AML-193 (cell line): ENCODE results near the gene TMEM238L.
"Not testable (repeated sequence)": the region's sequence is repeated elsewhere in the genome, so short reads cannot be mapped to it uniquely, and the experiment has no call there.

Source experiments
- DNase-seq, 2 experiments: peaks; one replicate each; lab custom pipeline; 2025; lab: John Stamatoyannopoulos, UW

TMEM238L gene, protein sequence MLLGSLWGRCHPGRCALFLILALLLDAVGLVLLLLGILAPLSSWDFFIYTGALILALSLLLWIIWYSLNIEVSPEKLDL

DNA sequence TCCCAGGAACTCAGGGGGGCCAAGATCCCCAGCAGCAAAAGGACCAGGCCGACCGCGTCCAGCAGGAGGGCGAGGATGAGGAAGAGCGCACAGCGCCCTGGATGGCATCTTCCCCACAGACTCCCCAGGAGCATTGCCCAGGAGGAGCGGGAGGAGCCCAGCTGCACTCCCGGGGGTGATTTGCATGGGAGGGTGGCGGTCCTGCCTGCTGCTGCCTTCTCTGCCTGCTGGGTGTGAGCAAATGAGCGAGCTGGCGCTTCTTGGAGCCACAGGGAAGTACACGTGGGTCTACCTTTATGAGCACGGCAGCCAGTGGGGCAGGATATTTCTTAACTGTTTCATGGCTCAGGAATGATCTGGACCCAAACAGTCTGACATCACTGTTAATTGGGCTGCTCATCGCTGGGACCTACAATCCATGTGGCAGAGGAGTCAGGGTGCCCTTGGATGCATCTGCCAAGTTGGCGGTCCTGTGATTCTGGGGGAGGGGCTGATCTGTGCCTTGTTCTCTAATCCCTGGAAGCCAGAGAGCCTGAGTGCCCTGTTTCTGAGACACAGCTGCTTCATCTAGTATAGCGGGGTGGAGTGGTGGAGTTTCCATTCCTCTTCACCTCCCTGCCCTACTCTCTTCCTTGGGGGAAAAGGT is at the start of gene TMEM238L:
Gene TMEM238L, minus strand, starts transcription at position 270 of the 646 bp plus-strand sequence. Its CDS starts 136 bp downstream, at position 134.
- DNase-seq = no peak

GRCh38 chr17:10846636-10847035 is 42.7 kb upstream of the TMEM238L start:
- not testable (repeated sequence) for DNase-seq

GRCh38 chr17:10845388-10845751 is 41.5 kb upstream of the TMEM238L start:
- no peak for DNase-seq

DNA sequence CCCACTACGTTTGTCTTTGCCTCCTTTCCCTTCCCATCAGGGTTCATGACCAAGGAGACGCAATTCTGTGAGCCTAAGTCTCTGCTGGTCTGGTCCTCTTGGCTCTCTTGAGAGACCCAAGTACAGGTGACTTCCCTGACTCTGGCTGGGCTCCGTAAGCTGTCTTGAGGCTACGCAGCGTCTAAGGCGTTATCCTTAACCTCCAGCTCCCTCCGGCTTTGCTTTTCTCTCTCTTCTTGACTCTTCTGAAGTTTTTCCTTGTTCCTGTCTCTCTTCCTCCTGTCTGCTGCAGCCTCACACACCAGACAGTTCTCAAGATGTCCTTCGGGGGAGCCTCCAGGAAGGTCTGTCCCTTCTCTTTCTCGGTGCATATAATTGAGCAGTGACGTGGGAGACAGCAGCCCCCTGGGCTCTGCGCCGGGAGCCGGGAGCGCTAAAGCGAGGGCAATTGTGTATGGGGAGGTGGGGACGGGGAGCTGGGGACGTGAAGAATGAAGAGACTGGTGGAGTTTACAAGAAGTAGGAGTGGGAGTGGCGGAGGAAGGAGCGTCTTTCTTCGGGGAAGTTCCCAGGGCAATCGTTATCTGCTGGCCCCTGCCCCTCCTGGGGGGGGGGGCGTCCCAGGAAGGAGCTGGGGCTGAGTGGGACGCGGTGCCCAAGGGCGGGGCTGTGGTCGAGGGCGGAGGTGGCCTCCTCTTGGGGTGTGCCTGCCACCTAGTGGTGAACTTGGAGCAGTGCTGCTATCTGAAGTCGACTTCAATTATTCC is 40.9 kb upstream of the TMEM238L start:
- DNase-seq = peak; percentile 12 to 13

- DNase-seq = no peak
Observed at GRCh38 chr17:10843811-10844210, 39.9 kb upstream of the TMEM238L start.

GRCh38 chr17:10842658-10843057 is 38.8 kb upstream of the TMEM238L start:
- DNase-seq = no peak

- no peak for DNase-seq
Observed at GRCh38 chr17:10838682-10839081, 34.8 kb upstream of the TMEM238L start.

GRCh38 chr17:10837921-10838320 is 34.0 kb upstream of the TMEM238L start, which contains the start of gene PIRT:
Gene PIRT, minus strand, starts transcription at chr17:10838087. Its CDS starts 12,442 bp downstream, at chr17:10825645.
- DNase-seq = no peak

DNA sequence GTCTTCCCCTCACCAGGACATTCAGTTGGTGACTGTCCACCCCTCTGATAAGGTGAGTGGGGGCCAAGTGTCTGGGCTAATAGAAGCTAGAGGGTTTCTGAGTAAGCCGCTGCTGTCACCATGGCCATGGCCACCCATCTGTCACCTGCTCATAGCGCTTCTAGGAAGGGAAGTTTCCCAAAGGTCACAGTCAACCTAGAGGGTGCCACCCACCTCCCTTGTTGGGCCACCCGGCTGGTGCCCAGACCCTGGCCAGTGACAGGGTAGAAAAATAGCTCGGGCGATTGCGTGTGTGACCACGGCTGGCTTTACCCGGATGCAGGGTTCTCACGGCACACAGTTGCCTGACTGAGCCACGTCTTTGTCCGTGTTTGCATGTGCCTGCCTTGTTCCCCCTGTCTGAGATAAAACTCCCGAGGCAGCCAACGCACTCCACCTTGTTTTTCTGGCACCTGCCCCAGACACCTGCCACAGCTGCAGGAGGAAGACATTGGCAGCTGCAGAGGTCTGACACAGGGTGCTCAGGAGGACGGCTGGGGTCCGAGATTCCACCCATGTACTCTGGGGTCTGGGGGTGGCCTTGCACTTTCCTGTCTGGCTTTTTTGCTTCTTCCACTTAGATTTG is 33.2 kb upstream of the TMEM238L start:
- DNase-seq = no peak

DNA sequence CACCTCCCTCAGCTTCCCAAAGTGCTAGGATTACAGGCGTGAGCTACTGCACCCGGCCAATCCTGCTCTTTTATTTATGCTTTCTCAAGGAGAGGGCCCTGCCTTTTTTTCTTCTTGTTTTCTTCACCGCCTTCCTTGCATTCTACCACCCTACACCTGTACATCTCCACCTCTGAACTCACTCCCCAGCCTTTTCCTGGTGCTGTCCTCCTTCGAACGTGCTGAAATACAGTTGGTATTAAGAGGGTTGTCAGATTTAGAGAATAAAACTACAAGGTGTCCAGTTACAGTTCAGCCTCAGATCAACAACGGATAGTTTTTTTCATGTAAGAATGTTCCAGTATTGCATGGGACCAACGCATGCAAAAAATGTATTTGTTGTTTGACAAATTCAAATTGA is 32.2 kb upstream of the TMEM238L start:
- DNase-seq = no peak

- DNase-seq = no peak
Observed at GRCh38 chr17:10831696-10832095, 27.8 kb upstream of the TMEM238L start.

GRCh38 chr17:10827898-10828552 is 24.1 kb upstream of the TMEM238L start:
- no peak for DNase-seq

DNA sequence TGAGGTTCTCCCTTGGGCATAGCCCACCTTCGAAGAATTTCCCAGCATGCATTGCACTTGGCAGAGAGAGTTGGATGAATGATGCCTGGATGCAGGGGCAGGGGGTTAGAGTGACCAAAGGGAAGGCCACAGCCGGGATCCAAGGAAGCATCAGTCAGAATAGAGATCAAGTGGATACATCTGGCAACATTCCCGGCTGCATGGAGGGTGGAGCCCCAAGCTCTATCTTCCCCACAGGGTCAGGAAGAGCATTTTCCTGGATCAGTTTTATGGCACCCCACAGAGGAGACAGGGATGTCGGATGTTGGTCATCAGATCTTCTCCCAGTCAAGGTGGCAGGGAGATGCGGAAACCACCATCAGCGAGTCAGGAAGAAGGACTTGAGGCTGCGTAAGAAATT is 21.0 kb upstream of the TMEM238L start:
- no peak for DNase-seq

DNA sequence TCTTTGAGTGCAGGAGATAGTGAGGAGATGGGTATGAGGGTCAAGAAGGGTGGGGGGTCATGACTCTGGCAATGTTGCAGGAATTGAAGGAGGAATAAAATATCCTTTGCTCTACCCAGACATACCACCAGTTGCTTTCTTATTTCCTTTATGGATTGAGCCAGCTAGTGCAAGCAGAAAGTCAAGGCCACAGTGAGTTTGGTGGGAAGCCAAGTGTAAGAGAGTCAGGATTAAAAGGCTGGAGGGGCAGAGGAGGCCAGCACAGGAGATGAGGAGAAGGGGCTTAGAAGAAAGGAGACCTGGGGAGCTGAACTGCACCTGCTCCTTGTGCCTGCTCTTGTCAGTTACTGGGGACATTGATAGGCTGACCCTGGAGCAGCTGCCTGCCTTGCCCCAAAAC is 17.9 kb upstream of the TMEM238L start:
- no peak for DNase-seq

DNA sequence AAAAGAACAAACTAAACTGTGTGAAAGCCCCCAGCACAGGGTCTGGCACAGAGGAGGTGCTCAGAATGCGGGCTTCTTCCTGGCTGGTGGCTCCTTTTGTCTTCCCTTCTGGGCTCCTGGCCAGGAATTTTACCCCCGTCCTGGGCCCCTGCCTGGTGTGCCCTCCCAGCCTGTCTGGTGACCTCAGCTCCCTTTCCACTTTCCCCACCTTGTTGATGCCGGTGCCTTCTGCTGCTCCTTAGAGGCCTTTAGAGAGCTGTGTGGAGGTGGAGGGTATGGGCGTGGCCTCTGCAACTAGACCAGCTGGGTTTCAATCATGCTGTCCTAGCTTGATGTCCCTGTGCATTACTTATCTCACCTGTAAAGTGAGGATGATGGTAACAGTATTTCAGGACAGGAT is 17.2 kb upstream of the TMEM238L start:
- no peak for DNase-seq

GRCh38 chr17:10815319-10815718 is 11.4 kb upstream of the TMEM238L start:
- no peak for DNase-seq

DNA sequence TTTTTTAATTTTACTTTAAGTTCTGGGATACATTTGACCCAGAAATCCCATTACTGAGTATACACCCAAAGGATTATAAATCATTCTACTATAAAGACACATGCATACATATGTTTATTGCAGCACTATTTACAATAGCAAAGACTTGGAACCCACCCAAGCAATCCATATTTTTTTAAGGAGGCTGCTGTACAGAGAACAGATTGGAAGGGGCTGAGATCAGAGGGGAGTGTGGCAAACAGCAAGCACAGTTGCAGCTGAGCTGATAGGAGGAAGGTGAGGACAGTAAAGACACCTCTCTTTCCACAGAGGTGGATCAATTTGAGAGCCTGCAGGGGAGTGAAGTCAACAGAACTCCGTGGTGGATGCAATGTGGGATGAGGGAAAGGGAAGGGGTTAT is 10.2 kb upstream of the TMEM238L start:
- DNase-seq = no peak

DNA sequence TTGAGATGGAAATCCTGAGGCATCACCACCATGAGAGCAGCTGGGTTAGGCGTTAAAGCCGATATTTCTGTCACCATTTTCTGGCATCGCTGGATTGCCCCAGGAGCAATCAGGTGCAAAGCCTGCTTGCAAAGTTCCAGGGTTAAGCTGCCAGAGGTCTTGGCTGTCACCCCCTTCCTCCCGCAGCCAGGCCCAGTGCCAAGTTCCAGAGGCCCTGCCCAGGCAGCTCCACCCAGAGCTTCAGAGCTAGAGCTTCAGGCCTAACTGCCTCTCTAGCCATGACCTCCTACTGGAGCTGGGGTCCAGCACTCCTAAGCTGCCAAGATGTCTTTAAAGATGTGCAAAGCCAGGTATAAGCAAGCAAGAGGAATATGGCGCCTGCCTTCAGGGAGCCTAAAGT is 8.8 kb upstream of the TMEM238L start:
- no peak for DNase-seq

DNA sequence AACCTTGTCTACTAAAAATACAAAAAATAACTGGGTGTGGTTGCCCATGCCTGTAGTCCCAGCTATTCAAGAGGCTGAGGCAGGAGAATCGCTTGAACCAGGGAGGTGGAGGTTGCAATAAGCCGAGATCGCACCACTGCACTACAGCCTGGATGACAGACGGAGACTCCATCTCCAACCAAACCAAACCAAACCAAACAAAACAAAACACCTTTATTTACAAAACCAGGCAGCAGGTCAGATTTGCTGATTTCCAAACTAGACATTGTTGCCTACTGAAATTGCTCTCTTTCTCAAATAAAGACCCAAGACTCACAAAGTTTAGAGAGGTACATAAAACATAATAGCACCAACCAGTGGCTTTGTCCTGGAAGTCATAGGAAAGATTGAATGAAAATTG is 5.7 kb upstream of the TMEM238L start:
- no peak for DNase-seq

DNA sequence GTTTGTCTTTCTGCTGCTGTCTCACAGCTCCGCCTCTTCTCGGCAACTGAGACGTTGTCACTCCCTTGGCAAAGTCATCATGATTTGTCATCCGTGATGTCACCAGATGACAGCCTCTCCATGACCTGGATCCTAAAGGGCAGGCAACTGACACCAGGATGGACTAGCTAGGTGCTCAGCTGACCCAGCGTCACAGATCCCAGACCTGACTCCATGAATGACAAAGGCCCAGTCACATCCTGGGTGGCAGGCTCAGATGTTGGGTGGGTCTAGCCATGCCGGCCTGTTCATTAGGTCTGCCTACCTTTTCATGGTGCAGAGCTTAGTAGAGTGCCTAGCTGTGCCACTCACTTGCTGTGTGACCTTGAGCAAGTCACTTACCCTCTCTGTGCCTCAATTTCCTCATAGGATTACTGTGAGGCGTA is 3.8 kb upstream of the TMEM238L start:
- DNase-seq = no peak

- no peak for DNase-seq
Observed at GRCh38 chr17:10806545-10807262, 2.8 kb upstream of the TMEM238L start.

DNA sequence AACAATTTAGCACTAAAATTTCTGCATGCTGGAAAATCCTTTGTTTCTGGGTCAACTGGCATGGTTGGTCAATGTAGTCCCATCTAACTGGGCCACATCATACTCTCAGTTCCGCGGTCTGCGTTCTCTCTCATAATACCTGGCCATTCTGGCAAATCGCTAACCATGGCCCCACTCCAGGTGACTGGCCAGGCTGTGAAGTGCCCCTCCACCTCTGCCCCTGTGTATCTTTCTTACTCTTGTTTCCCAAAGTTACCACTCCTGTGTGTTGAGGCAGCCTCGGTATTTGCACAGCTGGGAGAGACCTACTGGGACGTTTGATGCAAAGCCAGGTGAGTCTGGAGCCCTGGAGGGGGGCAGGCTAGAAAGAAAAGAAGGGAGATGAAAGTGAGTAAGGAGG is 2.0 kb upstream of the TMEM238L start:
- no peak for DNase-seq
